Activated CD8-positive, alpha-beta memory T cell treated with anti-CD3 and anti-CD28 coated beads for 4 hours (primary cell): ENCODE data around the gene SHTN1.

Experiments
- DNase-seq, 2 donors: peaks; one replicate each; pipeline ENCODE4 v3.0.0-alpha.2; 2020; ENCODE audit warnings: low read depth in 2 of 2

SHTN1 gene

GRCh38 chr10:116835658-116836057 is 169.3 kb downstream of the SHTN1 start:
- no peak for DNase-seq

DNA sequence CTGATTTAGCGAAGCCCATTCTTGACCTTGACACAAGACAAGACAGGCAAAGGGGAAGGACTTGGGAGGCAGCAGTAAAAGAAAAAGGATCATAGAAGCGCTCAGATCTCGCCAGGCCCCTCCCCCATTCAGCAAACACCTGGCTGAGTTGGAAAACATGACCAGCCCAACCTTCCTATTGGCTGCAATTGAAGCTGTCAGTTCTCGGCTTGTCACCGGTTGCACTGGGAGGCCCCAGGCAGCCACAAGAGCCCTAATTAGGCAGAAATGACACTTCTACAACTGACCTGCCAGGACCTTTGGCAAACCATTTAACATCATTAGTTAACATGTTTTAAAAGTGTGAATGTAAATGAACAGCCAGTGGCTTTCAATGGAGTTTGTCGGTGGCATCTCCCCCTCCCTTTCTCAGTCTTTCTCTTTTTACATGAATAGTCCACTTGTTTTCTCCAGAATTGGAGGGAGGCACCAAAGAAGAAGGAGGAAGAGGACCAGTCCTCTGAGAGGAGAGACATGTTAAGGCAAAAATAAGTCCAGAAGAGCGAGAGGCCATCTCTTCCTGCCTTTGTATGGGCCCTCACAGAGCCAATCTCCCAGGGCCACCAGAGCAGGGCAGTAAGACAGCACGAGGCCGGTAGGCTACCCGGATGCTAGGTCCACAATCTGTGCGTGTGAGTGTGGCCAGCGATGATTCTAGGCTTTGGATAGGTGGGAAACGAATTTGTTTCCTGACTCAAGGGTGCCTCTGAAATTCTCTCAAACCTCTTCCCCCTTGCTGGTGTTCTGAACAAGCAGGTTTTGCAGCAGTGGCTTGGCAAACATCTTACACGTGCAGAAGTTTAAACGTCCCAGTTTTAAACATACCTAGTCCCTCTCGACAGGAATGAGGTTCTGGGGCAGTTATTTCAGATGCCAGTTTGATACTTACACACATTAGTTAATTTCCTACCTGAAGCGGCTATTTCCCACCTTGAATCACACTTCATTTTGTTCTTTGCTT is 170.7 kb downstream of the SHTN1 start:
- no peak for DNase-seq

- no peak for DNase-seq
These were observed 173.2 kb downstream of the SHTN1 start for GRCh38 chr10:116831790-116832189.
